Stimulated activated naive B cell treated with anti-CD40 and anti-IgM and Interleukin-4, amounts not matched to agents 10 μg/mL and 1 μg/mL and 100 μg/mL, for 72 hours (primary cell): Measurements from ENCODE around the gene MACROD2.

Experiments
- ATAC-seq, 2 donors: fragments of 150-1000 bp; cut with Tn5 transposase; replicated peaks; 2 replicates each; pipeline ENCODE4 v1.10.0; 2021; ENCODE audit warnings: moderate library complexity in 1 of 2
- DNase-seq: peaks from one replicate; pipeline ENCODE4 v3.0.0; 2021
- H3K27ac Mint-ChIP-seq: one replicate; pipeline ENCODE4 v1.8.0; 2022; ENCODE audit warnings: mild to moderate bottlenecking, mixed read lengths
- H3K27me3 Mint-ChIP-seq, 2 donors: one replicate each; pipeline ENCODE4 v1.8.0; 2022; ENCODE audit warnings: mixed read lengths in 2 of 2
- H3K36me3 Mint-ChIP-seq, 2 donors: one replicate each; pipeline ENCODE4 v1.8.0; 2022; ENCODE audit warnings: mixed read lengths in 2 of 2, mild to moderate bottlenecking in 1 of 2
- H3K4me1 Mint-ChIP-seq, 2 donors: one replicate each; pipeline ENCODE4 v1.8.0; 2022; ENCODE audit warnings: mixed read lengths in 2 of 2, mild to moderate bottlenecking in 1 of 2
- H3K4me3 Mint-ChIP-seq, 2 donors: one replicate each; pipeline ENCODE4 v1.8.0; 2022; ENCODE audit warnings: mild to moderate bottlenecking in 2 of 2, mixed read lengths in 2 of 2, moderate library complexity in 1 of 2
- H3K9me3 Mint-ChIP-seq, 2 donors: one replicate each; pipeline ENCODE4 v1.8.0; 2022; ENCODE audit warnings: mixed read lengths in 2 of 2, mild to moderate bottlenecking in 1 of 2

Gene MACROD2

GRCh38 chr20:14765370-14765701 is 770.0 kb downstream of the MACROD2 start:
- H3K9me3 Mint-ChIP-seq, result no peaks in the 10 kb centered on the region
- no peaks in the 10 kb centered on the region for H3K4me1 Mint-ChIP-seq
- H3K36me3 Mint-ChIP-seq, result no peaks in the 10 kb centered on the region
- DNase-seq, result no peak
- ATAC-seq, result no peak
- H3K27ac Mint-ChIP-seq, result no peak overlapping the region
- H3K4me3 Mint-ChIP-seq, result no peak overlapping the region
- no peaks in the 10 kb centered on the region for H3K27me3 Mint-ChIP-seq

GRCh38 chr20:14773486-14773885 is 778.2 kb downstream of the MACROD2 start:
- H3K27ac Mint-ChIP-seq, result no peak overlapping the region
- no peaks in the 10 kb centered on the region for H3K9me3 Mint-ChIP-seq
- H3K36me3 Mint-ChIP-seq, result no peaks in the 10 kb centered on the region
- H3K4me1 Mint-ChIP-seq, result no peaks in the 10 kb centered on the region
- H3K27me3 Mint-ChIP-seq, result no peaks in the 10 kb centered on the region
- H3K4me3 Mint-ChIP-seq, result no peak overlapping the region
- ATAC-seq (no peak), DNase-seq (no peak)

GRCh38 chr20:14775778-14776177 is 780.5 kb downstream of the MACROD2 start:
- no peak overlapping the region for H3K27ac Mint-ChIP-seq
- no peak for ATAC-seq
- H3K4me3 Mint-ChIP-seq, result no peak overlapping the region
- H3K36me3 Mint-ChIP-seq, result no peaks in the 10 kb centered on the region
- DNase-seq, result no peak
- H3K27me3 Mint-ChIP-seq, result no peaks in the 10 kb centered on the region
- H3K9me3 Mint-ChIP-seq, result no peaks in the 10 kb centered on the region
- H3K4me1 Mint-ChIP-seq, result no peaks in the 10 kb centered on the region

- no peaks in the 10 kb centered on the region for H3K4me1 Mint-ChIP-seq
- no peaks in the 10 kb centered on the region for H3K9me3 Mint-ChIP-seq
- H3K27me3 Mint-ChIP-seq, result no peaks in the 10 kb centered on the region
- H3K36me3 Mint-ChIP-seq, result no peaks in the 10 kb centered on the region
- no peak overlapping the region for H3K4me3 Mint-ChIP-seq
- no peak overlapping the region for H3K27ac Mint-ChIP-seq
- ATAC-seq (no peak), DNase-seq (no peak)
These were observed 782.3 kb downstream of the MACROD2 start for GRCh38 chr20:14777591-14777990.

- Mint-ChIP-seq H3K9me3 (no peaks in the 10 kb centered on the region), H3K36me3 (no peaks in the 10 kb centered on the region), H3K27me3 (no peaks in the 10 kb centered on the region), H3K4me3 (no peak overlapping the region), H3K27ac (no peak overlapping the region), H3K4me1 (no peaks in the 10 kb centered on the region)
- DNase-seq (no peak), ATAC-seq (no peak)
These were observed 782.8 kb downstream of the MACROD2 start for GRCh38 chr20:14778096-14778495.

GRCh38 chr20:14778875-14779274 is 783.6 kb downstream of the MACROD2 start:
- H3K27me3 Mint-ChIP-seq, result no peaks in the 10 kb centered on the region
- no peak overlapping the region for H3K27ac Mint-ChIP-seq
- no peak overlapping the region for H3K4me3 Mint-ChIP-seq
- no peaks in the 10 kb centered on the region for H3K4me1 Mint-ChIP-seq
- H3K36me3 Mint-ChIP-seq, result no peaks in the 10 kb centered on the region
- DNase-seq (no peak), ATAC-seq (no peak)
- H3K9me3 Mint-ChIP-seq, result no peaks in the 10 kb centered on the region

GRCh38 chr20:14780508-14780907 is 785.2 kb downstream of the MACROD2 start:
- no peak for DNase-seq
- H3K27me3 Mint-ChIP-seq, result no peaks in the 10 kb centered on the region
- H3K9me3 Mint-ChIP-seq, result no peaks in the 10 kb centered on the region

GRCh38 chr20:14782731-14783130 is 787.4 kb downstream of the MACROD2 start:
- ATAC-seq (no peak), DNase-seq (no peak)
- Mint-ChIP-seq H3K27ac (no peak overlapping the region), H3K4me3 (no peak overlapping the region), H3K27me3 (no peaks in the 10 kb centered on the region), H3K9me3 (no peaks in the 10 kb centered on the region), H3K4me1 (no peaks in the 10 kb centered on the region), H3K36me3 (no peaks in the 10 kb centered on the region)

More at GRCh38 chr20:14780508-14780907, 785.2 kb downstream of the MACROD2 start:
- H3K36me3 Mint-ChIP-seq, result no peaks in the 10 kb centered on the region
- H3K4me3 Mint-ChIP-seq, result no peak overlapping the region
- ATAC-seq, result no peak
- no peaks in the 10 kb centered on the region for H3K4me1 Mint-ChIP-seq
- no peak overlapping the region for H3K27ac Mint-ChIP-seq

- Mint-ChIP-seq H3K4me3 (no peak overlapping the region), H3K36me3 (no peaks in the 10 kb centered on the region), H3K9me3 (no peaks in the 10 kb centered on the region), H3K27ac (no peak overlapping the region), H3K27me3 (no peaks in the 10 kb centered on the region), H3K4me1 (no peaks in the 10 kb centered on the region)
- ATAC-seq, result no peak
- DNase-seq, result no peak
These were observed 788.5 kb downstream of the MACROD2 start for GRCh38 chr20:14783766-14784165.

- no peaks in the 10 kb centered on the region for H3K4me1 Mint-ChIP-seq
- H3K36me3 Mint-ChIP-seq, result no peaks in the 10 kb centered on the region
- H3K27me3 Mint-ChIP-seq, result no peaks in the 10 kb centered on the region
- ATAC-seq (no peak), DNase-seq (no peak)
- no peaks in the 10 kb centered on the region for H3K9me3 Mint-ChIP-seq
- no peak overlapping the region for H3K4me3 Mint-ChIP-seq
- no peak overlapping the region for H3K27ac Mint-ChIP-seq
These were observed 789.9 kb downstream of the MACROD2 start for GRCh38 chr20:14785065-14785743.

GRCh38 chr20:14790190-14790589 is 794.9 kb downstream of the MACROD2 start:
- Mint-ChIP-seq H3K4me3 (no peak overlapping the region), H3K9me3 (no peaks in the 10 kb centered on the region), H3K27ac (no peak overlapping the region), H3K27me3 (no peaks in the 10 kb centered on the region), H3K36me3 (no peaks in the 10 kb centered on the region), H3K4me1 (no peaks in the 10 kb centered on the region)
- no peak for ATAC-seq
- no peak for DNase-seq

GRCh38 chr20:14790771-14791620 is 795.7 kb downstream of the MACROD2 start:
- H3K27ac Mint-ChIP-seq, result no peak overlapping the region
- no peaks in the 10 kb centered on the region for H3K36me3 Mint-ChIP-seq
- H3K9me3 Mint-ChIP-seq, result no peaks in the 10 kb centered on the region
- H3K4me3 Mint-ChIP-seq, result no peak overlapping the region
- DNase-seq (no peak), ATAC-seq (no peak)
- no peaks in the 10 kb centered on the region for H3K4me1 Mint-ChIP-seq
- no peaks in the 10 kb centered on the region for H3K27me3 Mint-ChIP-seq

GRCh38 chr20:14792915-14793314 is 797.6 kb downstream of the MACROD2 start:
- ATAC-seq (no peak), DNase-seq (no peak)
- Mint-ChIP-seq H3K27me3 (no peaks in the 10 kb centered on the region), H3K36me3 (no peaks in the 10 kb centered on the region), H3K27ac (no peak overlapping the region), H3K4me1 (no peaks in the 10 kb centered on the region), H3K4me3 (no peak overlapping the region), H3K9me3 (no peaks in the 10 kb centered on the region)

- DNase-seq (no peak), ATAC-seq (no peak)
- Mint-ChIP-seq H3K27me3 (no peaks in the 10 kb centered on the region), H3K36me3 (no peaks in the 10 kb centered on the region), H3K4me3 (no peak overlapping the region), H3K9me3 (no peaks in the 10 kb centered on the region), H3K27ac (no peak overlapping the region), H3K4me1 (no peaks in the 10 kb centered on the region)
These were observed 804.4 kb downstream of the MACROD2 start for GRCh38 chr20:14799545-14800216.
